DMS53 treated with DMSO at 0.1 percent for 48 hours (cell line): Measurements from ENCODE around the gene R3HDM4.
"Not testable (repeated sequence)": the region's sequence is repeated elsewhere in the genome, so short reads cannot be mapped to it uniquely, and the experiment has no call there.

ENCODE experiments used
- DNase-seq: peaks from one replicate; lab custom pipeline; 2025; ENCODE audit not compliant: unreplicated experiment; lab: John Stamatoyannopoulos, UW

R3HDM4 gene

DNA sequence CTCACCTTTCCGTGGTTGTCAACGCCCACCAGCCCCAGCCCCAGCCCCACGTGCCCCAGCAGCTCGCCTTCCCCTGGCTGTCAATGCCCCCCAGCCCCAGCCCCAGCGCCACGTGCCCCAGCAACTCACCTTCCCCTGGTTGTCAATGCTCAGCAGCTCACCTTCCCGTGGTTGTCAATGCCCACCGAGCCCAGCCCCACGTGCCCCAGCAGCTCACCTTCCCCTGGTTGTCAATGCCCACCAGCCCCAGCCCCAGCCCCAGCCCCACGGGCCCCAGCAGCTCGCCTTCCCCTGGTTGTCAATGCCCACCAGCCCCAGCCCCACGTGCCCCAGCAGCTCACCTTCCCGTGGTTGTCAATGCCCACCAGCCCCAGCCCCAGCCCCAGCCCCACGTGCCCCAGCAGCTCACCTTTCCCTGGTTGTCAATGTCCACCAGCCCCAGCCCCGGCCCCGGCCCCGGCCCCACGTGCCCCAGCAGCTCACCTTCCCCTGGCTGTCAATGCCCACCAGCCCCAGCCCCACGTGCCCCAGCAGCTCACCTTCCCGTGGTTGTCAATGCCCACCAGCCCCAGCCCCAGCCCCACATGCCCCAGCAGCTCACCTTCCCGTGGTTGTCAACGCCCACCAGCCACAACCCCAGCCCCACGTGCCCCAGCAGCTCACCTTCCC lies 34.9 kb downstream of the R3HDM4 start:
- not testable (repeated sequence) for DNase-seq

GRCh38 chr19:876780-877314 lies 36.2 kb downstream of the R3HDM4 start:
- no peak for DNase-seq

DNA sequence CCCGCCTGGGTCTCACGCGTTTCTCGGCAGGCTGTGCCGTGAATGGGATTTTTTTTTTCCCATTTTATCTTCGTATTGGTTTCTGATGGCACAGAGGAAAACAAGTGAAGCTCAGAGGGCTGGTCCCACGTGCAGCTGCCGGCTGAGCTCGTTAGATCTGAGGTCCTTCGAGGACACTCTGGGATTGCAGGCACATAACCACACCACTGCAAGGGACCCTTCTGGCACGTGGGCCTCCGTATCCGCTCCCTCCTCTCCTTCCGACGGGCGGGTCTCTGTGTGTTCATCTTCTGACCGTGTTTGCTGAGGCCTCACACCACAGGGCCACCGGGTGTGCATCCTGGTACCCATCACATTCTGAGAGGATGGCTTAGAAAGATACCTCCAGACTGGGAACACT lies 36.9 kb downstream of the R3HDM4 start:
- no peak for DNase-seq

GRCh38 chr19:875265-875879 lies 37.6 kb downstream of the R3HDM4 start:
- no peak for DNase-seq

GRCh38 chr19:873561-874041 lies 39.4 kb downstream of the R3HDM4 start:
- DNase-seq = no peak

- DNase-seq = no peak
Observed at GRCh38 chr19:873084-873483, 39.9 kb downstream of the R3HDM4 start.

- no peak for DNase-seq
Observed at GRCh38 chr19:872266-872951, 40.6 kb downstream of the R3HDM4 start.

GRCh38 chr19:871446-872265 lies 41.4 kb downstream of the R3HDM4 start:
- no peak for DNase-seq

GRCh38 chr19:870963-871401 lies 42.0 kb downstream of the R3HDM4 start:
- DNase-seq = no peak

DNA sequence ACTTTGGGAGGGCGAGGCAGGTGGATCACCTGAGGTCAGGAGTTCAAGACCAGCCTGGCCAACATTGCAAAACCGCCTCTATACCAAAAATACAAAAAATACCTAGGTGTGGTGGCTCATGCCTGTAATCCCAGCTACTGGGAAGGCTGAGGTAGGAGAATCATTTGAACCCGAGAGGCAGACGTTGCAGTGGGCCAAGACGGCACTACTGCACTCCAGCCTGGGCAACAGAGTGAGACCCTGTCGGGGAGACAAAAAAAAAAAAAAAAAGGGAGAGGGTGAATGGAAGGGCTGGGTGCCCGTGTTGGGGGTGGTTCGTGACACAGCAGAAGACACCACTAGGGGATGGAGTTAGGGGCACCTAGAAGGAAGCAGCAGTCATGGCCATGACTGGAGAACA lies 42.7 kb downstream of the R3HDM4 start:
- no peak for DNase-seq

DNA sequence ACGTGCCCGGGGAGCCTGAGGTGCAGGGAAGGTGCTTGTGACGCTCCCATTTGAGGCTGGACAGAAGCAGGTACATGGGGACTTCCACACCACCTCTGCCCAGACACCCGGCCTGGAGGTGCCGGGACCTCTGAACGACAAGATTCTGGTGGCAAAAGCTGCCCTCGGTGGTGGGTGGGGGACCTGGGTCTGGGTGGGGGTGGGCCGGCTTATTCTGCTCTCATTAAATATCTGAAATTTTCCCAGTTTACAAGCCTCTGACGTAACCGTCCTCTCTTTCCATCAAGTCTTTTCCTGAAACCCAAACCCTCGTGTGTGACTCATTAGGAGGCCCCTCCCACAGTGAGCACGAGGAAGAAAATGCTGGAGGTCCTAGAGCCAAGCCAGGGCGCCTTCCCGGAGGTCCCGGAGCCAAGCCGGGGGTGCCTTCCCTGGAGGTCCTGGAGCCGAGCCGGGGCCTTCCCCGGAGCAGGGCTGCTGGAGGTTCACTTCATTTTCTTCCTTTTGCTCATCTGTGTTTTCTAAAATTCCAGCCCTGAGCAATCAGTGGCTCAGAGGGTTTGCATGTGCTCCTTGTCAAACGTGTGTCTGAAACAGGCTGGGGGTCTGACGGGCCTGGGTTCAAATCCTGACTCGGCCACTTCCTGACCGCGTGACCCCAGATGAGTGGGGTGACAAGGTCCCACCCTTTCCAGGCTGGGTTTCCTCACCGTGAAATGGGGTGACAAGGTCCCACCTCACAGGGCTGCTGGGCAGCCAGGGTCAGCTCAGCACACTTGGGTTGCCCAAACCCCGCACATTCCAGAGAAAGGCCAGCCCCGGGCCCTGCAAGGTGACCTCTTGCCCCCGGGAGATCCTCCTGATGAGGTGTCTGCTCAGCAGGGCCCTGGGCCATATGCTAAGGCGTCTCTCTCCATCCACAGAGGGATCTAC lies 43.5 kb downstream of the R3HDM4 start:
- DNase-seq = no peak

GRCh38 chr19:868458-869244 lies 44.4 kb downstream of the R3HDM4 start:
- DNase-seq = no peak

DNA sequence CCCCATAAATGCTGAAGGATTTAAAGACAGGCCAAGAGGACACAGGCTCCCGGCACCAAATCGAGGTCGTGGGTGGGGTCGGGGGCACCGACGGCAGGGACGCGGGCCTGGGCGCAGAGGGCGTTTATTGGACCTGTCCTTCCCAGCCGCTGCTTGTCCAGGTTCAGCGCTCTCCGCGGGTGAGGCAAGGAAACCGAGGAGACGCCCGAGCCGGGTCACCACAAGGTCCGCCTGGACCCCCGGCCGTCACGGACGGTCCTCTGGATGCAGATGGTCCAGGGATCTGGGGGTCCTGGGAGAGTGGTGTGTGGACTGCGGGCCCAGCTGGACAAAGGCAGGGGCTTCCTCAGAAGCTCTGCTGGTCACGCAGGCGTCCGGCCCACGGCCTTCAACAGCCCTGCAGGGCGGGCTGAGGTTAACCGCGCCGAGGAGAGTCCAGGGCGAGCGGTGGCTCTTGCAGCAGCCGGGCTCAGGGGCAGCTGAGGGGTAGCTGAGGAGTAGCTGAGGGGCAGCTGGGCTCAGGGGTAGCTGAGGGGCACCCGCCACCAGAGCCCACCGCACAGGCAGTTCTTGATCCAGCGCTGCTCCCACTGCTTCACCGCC lies 45.1 kb downstream of the R3HDM4 start:
- DNase-seq = no peak

DNA sequence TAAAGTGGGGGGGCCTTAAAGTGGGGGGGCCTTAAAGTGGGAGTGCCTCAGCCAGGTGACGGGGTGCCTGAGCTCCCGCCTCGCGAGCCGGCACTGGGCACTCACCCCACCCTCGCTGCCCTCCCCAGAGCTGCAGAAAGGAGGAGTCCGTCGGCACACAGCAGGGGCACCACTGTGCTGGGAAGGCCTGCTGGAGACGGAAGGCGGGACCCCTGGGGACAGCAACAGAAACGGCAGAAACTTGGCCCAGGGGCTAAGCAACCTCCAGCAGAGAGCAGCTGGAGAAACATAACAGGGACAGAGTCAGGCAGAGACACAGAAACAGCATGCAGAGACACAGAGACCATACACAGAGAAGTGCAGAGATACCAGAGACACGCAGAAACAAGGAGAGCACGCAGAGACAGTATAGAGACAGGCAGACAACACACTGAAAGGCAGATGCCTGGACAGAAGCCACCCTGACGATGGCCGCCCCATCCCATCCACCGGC lies 45.7 kb downstream of the R3HDM4 start:
- DNase-seq = no peak

- DNase-seq = no peak
Observed at GRCh38 chr19:866769-867300, 46.2 kb downstream of the R3HDM4 start.

DNA sequence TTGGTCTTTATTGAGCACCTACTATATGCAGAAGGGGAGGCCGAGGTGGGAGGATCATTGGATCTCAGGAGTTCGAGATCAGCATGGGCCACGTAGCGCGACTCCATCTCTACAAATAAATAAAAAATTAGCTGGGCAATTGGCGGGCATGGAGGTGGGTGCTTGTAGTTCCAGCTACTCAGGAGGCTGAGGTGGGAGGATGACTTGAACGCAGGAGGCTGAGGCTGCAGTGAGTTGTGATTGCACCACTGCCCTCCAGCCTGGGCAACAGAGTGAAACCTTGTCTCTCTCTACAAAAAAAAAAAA lies 49.8 kb downstream of the R3HDM4 start:
- DNase-seq = no peak

DNA sequence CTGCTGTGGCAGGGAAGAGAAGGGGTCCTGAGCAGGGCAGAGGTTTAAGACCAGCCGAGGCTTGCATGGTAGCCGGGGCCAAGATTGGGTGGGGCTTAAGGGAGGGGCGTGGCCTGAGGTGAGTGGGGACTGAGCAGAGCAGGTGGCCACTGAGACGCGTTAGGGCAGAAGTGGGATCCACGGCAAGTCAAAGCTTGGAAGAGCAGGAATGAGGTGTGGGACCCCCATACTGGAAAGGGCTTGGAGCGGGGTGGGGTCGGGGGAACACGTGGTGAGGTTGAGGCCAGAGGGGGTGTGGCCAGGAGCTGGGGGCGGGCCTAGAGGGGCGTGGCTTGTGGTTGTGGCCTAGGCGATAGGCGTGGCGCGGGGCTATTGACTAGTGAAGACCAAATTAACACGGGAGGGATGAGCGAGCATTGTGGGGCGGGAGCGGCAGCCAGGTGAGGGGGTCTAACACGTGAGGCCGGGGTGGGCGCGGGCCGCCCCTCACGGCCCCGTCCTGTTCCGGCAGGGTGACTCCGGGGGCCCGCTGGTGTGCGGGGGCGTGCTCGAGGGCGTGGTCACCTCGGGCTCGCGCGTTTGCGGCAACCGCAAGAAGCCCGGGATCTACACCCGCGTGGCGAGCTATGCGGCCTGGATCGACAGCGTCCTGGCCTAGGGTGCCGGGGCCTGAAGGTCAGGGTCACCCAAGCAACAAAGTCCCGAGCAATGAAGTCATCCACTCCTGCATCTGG lies 50.3 kb downstream of the R3HDM4 start:
- DNase-seq = no peak
